Thyroid gland (tissue), 4 donors: ENCODE results near the gene MYADML2.

Source experiments
- POLR2A ChIP-seq, 2 donors: fragments of 450-650 bp; IDR thresholded peaks; one replicate each; pipeline ENCODE4 v1.6.1; 2017; ENCODE audit warnings: antibody characterized with exemption in 2 of 2, mild to moderate bottlenecking in 2 of 2, moderate library complexity in 1 of 2
- TF ChIP-seq, protein P1 (sequence below), 6 experiments: fragments of 200-600 bp in 3 of 6; fragments of 450-650 bp in 3 of 6; sonication (generic) in 3 of 6; IDR thresholded peaks; one replicate each; pipeline ENCODE4 v1.5.1; 2016 to 2019; ENCODE audit warnings: antibody characterized with exemption in 6 of 6, mild to moderate bottlenecking in 2 of 6, inconsistent platforms in 1 of 6, moderate library complexity in 1 of 6

DNA sequence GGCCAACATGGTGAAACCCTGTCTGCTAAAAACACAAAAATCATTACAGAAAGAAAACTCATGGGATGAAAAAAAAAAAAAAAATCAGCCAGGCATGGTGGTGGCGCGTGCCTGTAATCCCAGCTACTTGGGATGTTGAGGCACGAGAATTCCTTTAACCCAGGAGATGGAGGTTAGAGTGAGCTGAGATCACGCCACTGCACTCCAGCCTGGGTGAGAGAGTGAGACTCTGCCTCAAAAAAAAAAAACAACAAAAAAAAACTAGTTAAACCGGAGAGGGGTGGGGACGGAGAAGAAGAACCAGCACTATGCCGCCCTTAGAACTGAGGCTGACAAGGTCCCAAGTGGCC lies 21.3 kb upstream of the MYADML2 start:
- TF ChIP-seq, protein P1, sequence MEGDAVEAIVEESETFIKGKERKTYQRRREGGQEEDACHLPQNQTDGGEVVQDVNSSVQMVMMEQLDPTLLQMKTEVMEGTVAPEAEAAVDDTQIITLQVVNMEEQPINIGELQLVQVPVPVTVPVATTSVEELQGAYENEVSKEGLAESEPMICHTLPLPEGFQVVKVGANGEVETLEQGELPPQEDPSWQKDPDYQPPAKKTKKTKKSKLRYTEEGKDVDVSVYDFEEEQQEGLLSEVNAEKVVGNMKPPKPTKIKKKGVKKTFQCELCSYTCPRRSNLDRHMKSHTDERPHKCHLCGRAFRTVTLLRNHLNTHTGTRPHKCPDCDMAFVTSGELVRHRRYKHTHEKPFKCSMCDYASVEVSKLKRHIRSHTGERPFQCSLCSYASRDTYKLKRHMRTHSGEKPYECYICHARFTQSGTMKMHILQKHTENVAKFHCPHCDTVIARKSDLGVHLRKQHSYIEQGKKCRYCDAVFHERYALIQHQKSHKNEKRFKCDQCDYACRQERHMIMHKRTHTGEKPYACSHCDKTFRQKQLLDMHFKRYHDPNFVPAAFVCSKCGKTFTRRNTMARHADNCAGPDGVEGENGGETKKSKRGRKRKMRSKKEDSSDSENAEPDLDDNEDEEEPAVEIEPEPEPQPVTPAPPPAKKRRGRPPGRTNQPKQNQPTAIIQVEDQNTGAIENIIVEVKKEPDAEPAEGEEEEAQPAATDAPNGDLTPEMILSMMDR (IDR thresholded peaks at IDR 0.05), result no peak
- TF ChIP-seq POLR2A (IDR thresholded peaks at IDR 0.05), result no peak
